ENCODE measurements around the gene SIGLEC8. TPM values are rescaled to one million over a fixed set of nuclear protein-coding genes. Genes with fewer than 3 reads are reported as not detected.
"Not testable (repeated sequence)": the region's sequence is repeated elsewhere in the genome, so short reads cannot be mapped to it uniquely, and the experiment has no call there.

Gene SIGLEC8
- total and polyA plus RNA-seq, 2 experiments from 2014 or later: not detected

DNA sequence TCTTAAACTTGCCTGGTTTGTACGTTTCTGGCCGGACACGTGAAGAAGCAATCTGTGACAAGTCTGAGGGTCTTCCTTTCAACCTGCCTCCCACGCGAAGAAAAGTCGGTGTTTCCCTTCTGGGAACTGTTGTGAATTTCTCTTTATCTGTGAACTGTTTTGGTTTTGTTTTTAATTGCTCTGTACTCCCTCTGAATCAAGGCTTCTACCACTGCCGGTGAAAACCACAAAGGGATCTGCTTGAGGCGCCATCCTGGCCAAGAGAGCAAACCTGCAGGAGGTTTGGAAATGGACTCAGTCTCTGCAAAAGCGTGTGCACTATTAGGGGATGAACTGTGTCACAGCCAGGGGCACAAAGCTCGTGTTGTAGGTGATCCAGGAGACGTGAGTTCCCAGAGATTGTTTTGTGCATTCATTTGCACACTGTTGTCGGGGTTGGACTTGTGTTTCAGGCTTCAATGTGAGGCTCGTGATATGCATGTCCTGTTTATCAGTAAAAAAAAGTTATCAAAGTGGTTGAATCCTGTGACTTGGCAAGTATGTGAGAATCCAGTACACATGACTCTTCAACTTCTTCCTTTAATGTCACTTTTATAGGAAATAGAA lies 9.7 kb downstream of the SIGLEC8 start:
- Histone ChIP-seq H3K79me2 (ENCODE audit: insufficient read depth) (no peaks in the 10 kb centered on the region), H3K9me3 (ENCODE audit: low read depth) (no peaks in the 10 kb centered on the region), H3K4me3 (no peak overlapping the region), H4K20me1 (ENCODE audit: insufficient read depth) (no peaks in the 10 kb centered on the region), H3K36me3 (ENCODE audit: low read depth) (no peaks in the 10 kb centered on the region), H3K27ac (no peak overlapping the region), H2AFZ (no peak overlapping the region), H3K4me1 (ENCODE audit: insufficient read depth) (no peaks in the 10 kb centered on the region), H3K9ac (no peak overlapping the region), H3K4me2 (ENCODE audit: unreplicated experiment) (no peak overlapping the region), H3K27me3 (replicated peaks; ENCODE audit: insufficient read depth) (no peaks in the 10 kb centered on the region), H3F3A (ENCODE audit: insufficient read depth) (no peaks in the 10 kb centered on the region), H3K9me2 (ENCODE audit: insufficient read depth) (no peaks in the 10 kb centered on the region)
- 40 to 42% methylated on average over 13 of the region's 13 CpGs for WGBS, 2 experiments (ENCODE audit: low coverage in 1 of 2, low lambda C conversion rate in 2 of 2, missing lambda C conversion rate in 2 of 2)
- DNase-seq: no peak
- in situ Hi-C loops (cut with MboI): no loop called here
- no peak for TF ChIP-seq EZH2phosphoT487 (IDR thresholded peaks at IDR 0.05; ENCODE audit: insufficient read depth, low read depth)
- no peak for TF ChIP-seq EZH2 (IDR thresholded peaks at IDR 0.05; ENCODE audit: insufficient read depth, poor library complexity, severe bottlenecking)

DNA sequence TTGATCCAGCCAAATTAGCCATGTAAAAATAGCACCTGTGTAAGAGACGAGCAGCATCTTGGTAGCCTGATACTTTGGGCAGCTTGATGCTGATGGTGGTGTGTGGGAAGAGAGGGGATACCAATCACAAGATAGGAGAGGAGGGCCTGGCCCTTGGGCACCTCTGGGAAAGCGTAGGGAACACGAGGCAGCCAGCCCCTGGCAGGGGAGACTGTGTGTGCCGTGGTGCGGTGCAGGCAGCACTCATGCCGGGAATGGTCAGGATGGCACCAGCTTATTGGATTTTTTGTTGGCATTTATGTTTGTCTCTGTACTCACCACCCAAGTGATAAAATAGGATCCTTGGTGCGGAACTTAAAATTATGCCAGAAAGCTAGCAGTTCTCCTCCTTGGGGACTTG lies 10.2 kb downstream of the SIGLEC8 start:
- H3K27me3 ChIP-seq (replicated peaks; ENCODE audit: insufficient read depth): no peaks in the 10 kb centered on the region
- H3K9me3 ChIP-seq (ENCODE audit: low read depth): no peaks in the 10 kb centered on the region
- in situ Hi-C loops (cut with MboI): no loop called here
- H3K36me3 ChIP-seq (ENCODE audit: low read depth): no peaks in the 10 kb centered on the region
- no peaks in the 10 kb centered on the region for H3K4me1 ChIP-seq (ENCODE audit: insufficient read depth)
- no peak overlapping the region for H3K27ac ChIP-seq
- no peak overlapping the region for H2AFZ ChIP-seq
- TF ChIP-seq EZH2phosphoT487 (IDR thresholded peaks at IDR 0.05; ENCODE audit: insufficient read depth, low read depth): no peak
- TF ChIP-seq EZH2 (IDR thresholded peaks at IDR 0.05; ENCODE audit: insufficient read depth, poor library complexity, severe bottlenecking): no peak
- H3K9me2 ChIP-seq (ENCODE audit: insufficient read depth): no peaks in the 10 kb centered on the region
- WGBS, 2 experiments (ENCODE audit: low coverage in 1 of 2, low lambda C conversion rate in 2 of 2, missing lambda C conversion rate in 2 of 2): 29 to 36% methylated on average over 7 of the region's 7 CpGs
- H3K9ac ChIP-seq: no peak overlapping the region
- no peak overlapping the region for H3K4me2 ChIP-seq (ENCODE audit: unreplicated experiment)
- DNase-seq: no peak
- no peaks in the 10 kb centered on the region for H3F3A ChIP-seq (ENCODE audit: insufficient read depth)
- no peaks in the 10 kb centered on the region for H4K20me1 ChIP-seq (ENCODE audit: insufficient read depth)
- no peaks in the 10 kb centered on the region for H3K79me2 ChIP-seq (ENCODE audit: insufficient read depth)
- H3K4me3 ChIP-seq: no peak overlapping the region

DNA sequence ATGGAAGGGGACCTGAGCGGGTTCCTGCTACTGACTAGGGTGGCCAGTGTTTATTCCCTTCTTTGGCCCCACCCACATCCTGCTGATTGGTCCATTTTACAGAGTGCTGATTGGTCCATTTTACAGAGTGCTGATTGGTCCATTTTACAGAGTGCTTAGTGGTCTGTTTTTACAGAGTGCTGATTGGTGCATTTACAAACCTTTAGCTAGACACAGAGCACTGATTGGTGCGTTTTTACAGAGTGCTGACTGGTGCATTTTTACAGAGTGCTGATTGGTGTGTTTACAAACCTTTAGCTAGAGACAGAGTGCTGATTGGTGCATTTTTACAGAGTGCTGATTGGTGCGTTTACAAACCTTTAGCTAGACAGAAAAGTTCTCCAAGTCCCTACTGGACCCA lies 10.7 kb downstream of the SIGLEC8 start:
- H3K9me2 ChIP-seq (ENCODE audit: insufficient read depth); H3K4me3 ChIP-seq; H3K27me3 ChIP-seq (replicated peaks; ENCODE audit: insufficient read depth); H3K4me1 ChIP-seq (ENCODE audit: insufficient read depth); in situ Hi-C loops (cut with MboI); DNase-seq; H3K9me3 ChIP-seq (ENCODE audit: low read depth); H2AFZ ChIP-seq; H4K20me1 ChIP-seq (ENCODE audit: insufficient read depth); H3K4me2 ChIP-seq (ENCODE audit: unreplicated experiment); H3K79me2 ChIP-seq (ENCODE audit: insufficient read depth); H3K27ac ChIP-seq; H3K9ac ChIP-seq; H3K36me3 ChIP-seq (ENCODE audit: low read depth); H3F3A ChIP-seq (ENCODE audit: insufficient read depth): not testable (repeated sequence)
- 22 to 33% methylated on average over 3 of the region's 3 CpGs for WGBS, 2 experiments (ENCODE audit: low coverage in 1 of 2, low lambda C conversion rate in 2 of 2, missing lambda C conversion rate in 2 of 2)

DNA sequence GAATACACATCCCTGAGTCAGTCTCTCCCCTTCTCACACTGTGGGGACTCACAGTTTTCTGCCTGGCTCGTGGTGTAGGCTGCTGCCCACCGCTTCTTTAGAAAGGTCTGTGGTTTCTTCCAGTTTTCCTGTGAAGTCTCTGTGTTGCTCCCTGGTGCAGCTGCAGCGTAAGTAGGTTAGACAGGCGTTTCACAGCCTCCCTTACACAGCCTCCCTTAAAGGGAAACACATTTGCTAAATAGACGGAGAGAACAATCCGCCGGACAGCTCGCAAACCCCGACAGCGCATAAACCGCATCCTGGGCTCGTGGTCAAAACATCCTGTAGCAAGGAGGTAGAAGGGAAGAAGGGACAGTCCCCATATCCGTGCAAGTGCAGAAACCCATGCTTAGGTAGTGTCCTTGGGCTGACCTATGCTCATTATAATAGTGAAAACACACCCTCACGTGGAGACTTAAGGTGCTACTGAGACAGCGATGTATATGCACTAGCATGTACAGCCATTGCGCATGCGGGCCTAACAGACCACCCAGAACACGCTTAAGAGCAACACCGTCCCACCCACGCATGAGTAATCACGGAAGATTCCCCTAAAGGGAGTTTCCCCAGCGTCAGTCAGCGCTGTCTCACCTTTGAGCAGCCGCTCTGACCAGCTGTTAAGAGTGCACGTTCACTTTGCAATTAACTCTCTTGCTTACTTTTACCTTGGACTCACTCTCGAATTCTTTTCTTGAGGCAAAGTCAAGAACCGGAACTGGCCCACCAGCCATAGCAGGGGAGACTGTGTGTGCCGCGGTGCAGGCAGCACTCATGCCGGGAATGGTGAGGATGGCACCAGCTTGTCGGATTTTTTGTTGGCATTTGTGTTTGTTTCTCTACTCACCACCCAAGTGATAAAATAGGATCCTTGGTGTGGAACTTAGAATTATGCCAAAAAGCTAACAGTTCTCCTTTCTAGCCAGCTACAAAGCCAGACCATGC lies 16.6 kb downstream of the SIGLEC8 start:
- no peak overlapping the region for H3K4me3 ChIP-seq
- no peaks in the 10 kb centered on the region for H4K20me1 ChIP-seq (ENCODE audit: insufficient read depth)
- no peaks in the 10 kb centered on the region for H3F3A ChIP-seq (ENCODE audit: insufficient read depth)
- no peaks in the 10 kb centered on the region for H3K9me2 ChIP-seq (ENCODE audit: insufficient read depth)
- no peak overlapping the region for H2AFZ ChIP-seq
- no peak overlapping the region for H3K27ac ChIP-seq
- DNase-seq: no peak
- in situ Hi-C loops (cut with MboI): no loop called here
- H3K4me1 ChIP-seq (ENCODE audit: insufficient read depth): no peaks in the 10 kb centered on the region
- TF ChIP-seq EZH2 (IDR thresholded peaks at IDR 0.05; ENCODE audit: insufficient read depth, poor library complexity, severe bottlenecking) (no peak), EZH2phosphoT487 (IDR thresholded peaks at IDR 0.05; ENCODE audit: insufficient read depth, low read depth) (no peak)
- H3K36me3 ChIP-seq (ENCODE audit: low read depth): no peaks in the 10 kb centered on the region
- no peaks in the 10 kb centered on the region for H3K9me3 ChIP-seq (ENCODE audit: low read depth)
- H3K9ac ChIP-seq: no peak overlapping the region
- H3K4me2 ChIP-seq (ENCODE audit: unreplicated experiment): no peak overlapping the region
- H3K27me3 ChIP-seq (replicated peaks; ENCODE audit: insufficient read depth): no peaks in the 10 kb centered on the region; the same call in 1 of the 2 replicates
- WGBS, 2 experiments (ENCODE audit: low coverage in 1 of 2, low lambda C conversion rate in 2 of 2, missing lambda C conversion rate in 2 of 2): 35 to 41% methylated on average over 31 of the region's 31 CpGs
- no peaks in the 10 kb centered on the region for H3K79me2 ChIP-seq (ENCODE audit: insufficient read depth)
